Tibial nerve (tissue), 4 donors: ENCODE results near the gene FXYD2. TPM values are rescaled to one million over a fixed set of nuclear protein-coding genes. Genes with fewer than 3 reads are reported as not detected.

Experiments
- DNase-seq, 2 donors: peaks; one replicate each; pipeline ENCODE4 v3.0.0-alpha.2; 2019; ENCODE audit warnings: low spot score in 2 of 2
- H3K27ac ChIP-seq, 4 donors: fragments of 200-600 bp; sonication (generic) in 3 of 4; one replicate each; pipeline ENCODE4 v1.5.1; 2017 to 2019; ENCODE audit warnings: mild to moderate bottlenecking in 1 of 4
- H3K27me3 ChIP-seq, 2 donors: fragments of 200-600 bp; sonication (generic) in 1 of 2; one replicate each; pipeline versions ENCODE4 v1.5.1 to v1.6.0; 2017 to 2019
- H3K36me3 ChIP-seq, 3 donors: fragments of 200-600 bp; sonication (generic); one replicate each; pipeline ENCODE4 v1.5.1; 2018 to 2019
- H3K4me1 ChIP-seq, 4 donors: fragments of 200-600 bp; sonication (generic) in 3 of 4; one replicate each; pipeline ENCODE4 v1.5.1; 2017 to 2019
- H3K4me3 ChIP-seq, 4 donors: fragments of 200-600 bp; sonication (generic) in 3 of 4; one replicate each; pipeline ENCODE4 v1.5.1; 2017 to 2019; ENCODE audit warnings: mild to moderate bottlenecking in 1 of 4, moderate library complexity in 1 of 4
- H3K9me3 ChIP-seq, 4 donors: fragments of 200-600 bp; sonication (generic) in 3 of 4; one replicate each; pipeline ENCODE4 v1.5.1; 2017 to 2019
- EP300 ChIP-seq, 2 donors: sonication (generic); formaldehyde crosslinking; IDR thresholded peaks; one replicate each; pipeline ENCODE4 v1.6.1; 2017; ENCODE audit warnings: antibody characterized with exemption in 2 of 2, mild to moderate bottlenecking in 1 of 2
- POLR2A ChIP-seq, 2 donors: fragments of 450-650 bp; IDR thresholded peaks; one replicate each; pipeline ENCODE4 v1.6.1; 2017; ENCODE audit warnings: antibody characterized with exemption in 2 of 2, mild to moderate bottlenecking in 2 of 2, moderate library complexity in 2 of 2
- WGBS, 2 donors: methylation state at CpG; one replicate each; pipeline ENCODE4 v1.1.5; 2018; 5-methylcytosine and 5-hydroxymethylcytosine counted together
- total RNA-seq, 4 donors: library from RNA; depleted of rRNA; stranded (reverse); fragments of >200 nt; gene quantifications; one replicate each; pipeline ENCODE4 v1.1.0, GENCODE V29; 2016
- TF ChIP-seq, protein P1 (sequence below), 5 experiments: fragments of 200-600 bp in 3 of 5; fragments of 450-650 bp in 2 of 5; sonication (generic) in 3 of 5; IDR thresholded peaks; one replicate each; pipeline ENCODE4 v1.5.1; 2016 to 2019; ENCODE audit warnings: antibody characterized with exemption in 5 of 5, mild to moderate bottlenecking in 3 of 5, moderate library complexity in 2 of 5

The FXYD2 gene
- 1 to 10 TPM in 2 of 4 donors, under 1 TPM in 2; 0.39 to 1.8 (median 0.96) TPM for total RNA-seq

DNA sequence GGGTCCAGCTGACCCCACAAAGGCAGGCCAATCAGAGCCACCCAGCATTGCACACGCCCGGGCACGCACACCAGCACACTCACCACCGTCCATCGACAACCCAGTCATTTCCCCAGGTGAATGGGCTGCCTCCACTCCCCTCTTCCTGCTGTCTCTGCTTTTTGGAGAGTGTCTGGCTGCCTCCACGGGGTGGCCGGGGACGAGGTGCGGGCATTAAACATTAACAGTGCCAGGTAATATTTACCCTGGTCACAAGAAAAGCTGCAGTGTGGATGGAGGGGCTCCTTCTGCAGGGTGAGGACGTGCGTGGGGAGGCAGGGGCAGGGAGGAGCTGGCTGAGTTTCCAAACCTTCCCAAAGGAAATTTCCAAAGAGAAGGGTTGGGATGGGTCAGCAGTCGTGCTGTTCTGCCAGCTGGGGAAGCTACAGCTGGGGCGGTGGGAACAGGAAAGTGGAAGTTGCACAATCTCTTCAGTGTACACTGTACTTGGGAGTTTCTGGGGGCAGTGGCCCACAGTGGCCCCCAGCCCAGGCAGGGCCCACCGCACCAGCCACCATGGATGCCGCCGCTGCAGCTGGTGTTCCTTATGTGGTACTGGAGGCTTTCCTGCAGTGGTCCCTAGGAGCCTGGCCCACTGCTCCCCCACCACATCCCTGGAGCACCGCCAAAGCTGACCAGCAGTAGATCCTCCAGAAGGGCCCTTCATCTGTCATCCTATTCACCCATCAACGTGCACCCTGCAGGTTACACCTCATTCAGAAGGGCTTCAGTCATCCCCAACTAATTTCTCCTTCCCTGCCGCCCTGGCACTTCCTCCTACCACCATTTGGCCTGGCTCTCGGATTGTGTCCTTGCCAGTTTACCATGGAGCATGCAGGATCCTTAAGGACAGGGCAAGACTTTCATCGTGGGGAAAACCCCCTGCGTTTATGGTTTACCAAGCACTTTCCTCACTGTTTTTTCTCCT lies at the start of gene FXYD2:
Gene FXYD2 (minus strand): TSS at position 174 of the 967 bp plus-strand sequence. CDS start 66 bp downstream, at position 108.
- H3K36me3 ChIP-seq = no peaks in the 10 kb centered on the region
- peaks cover 0 to 28% (median 8%) of the 10 kb centered on the region in 4 donors for H3K4me1 ChIP-seq
- no peaks in the 10 kb centered on the region for H3K9me3 ChIP-seq
- no peak for TF ChIP-seq POLR2A (IDR thresholded peaks at IDR 0.05)
- TF ChIP-seq, protein P1, sequence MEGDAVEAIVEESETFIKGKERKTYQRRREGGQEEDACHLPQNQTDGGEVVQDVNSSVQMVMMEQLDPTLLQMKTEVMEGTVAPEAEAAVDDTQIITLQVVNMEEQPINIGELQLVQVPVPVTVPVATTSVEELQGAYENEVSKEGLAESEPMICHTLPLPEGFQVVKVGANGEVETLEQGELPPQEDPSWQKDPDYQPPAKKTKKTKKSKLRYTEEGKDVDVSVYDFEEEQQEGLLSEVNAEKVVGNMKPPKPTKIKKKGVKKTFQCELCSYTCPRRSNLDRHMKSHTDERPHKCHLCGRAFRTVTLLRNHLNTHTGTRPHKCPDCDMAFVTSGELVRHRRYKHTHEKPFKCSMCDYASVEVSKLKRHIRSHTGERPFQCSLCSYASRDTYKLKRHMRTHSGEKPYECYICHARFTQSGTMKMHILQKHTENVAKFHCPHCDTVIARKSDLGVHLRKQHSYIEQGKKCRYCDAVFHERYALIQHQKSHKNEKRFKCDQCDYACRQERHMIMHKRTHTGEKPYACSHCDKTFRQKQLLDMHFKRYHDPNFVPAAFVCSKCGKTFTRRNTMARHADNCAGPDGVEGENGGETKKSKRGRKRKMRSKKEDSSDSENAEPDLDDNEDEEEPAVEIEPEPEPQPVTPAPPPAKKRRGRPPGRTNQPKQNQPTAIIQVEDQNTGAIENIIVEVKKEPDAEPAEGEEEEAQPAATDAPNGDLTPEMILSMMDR (IDR thresholded peaks at IDR 0.05) = no peak
- TF ChIP-seq EP300 (IDR thresholded peaks at IDR 0.05) = no peak
- H3K27ac ChIP-seq = peak within 1 kb of the TSS in 3 of 4 donors; percentile 40 to 55 (median 43)
- DNase-seq = peak in 1 of 2 donors; percentile 28
- WGBS, 2 donors = 58 to 64% methylated on average over 17 to 22 of the region's 22 CpGs
- H3K4me3 ChIP-seq = no peak within 1 kb of the TSS
- H3K27me3 ChIP-seq = no peaks in the 10 kb centered on the region

DNA sequence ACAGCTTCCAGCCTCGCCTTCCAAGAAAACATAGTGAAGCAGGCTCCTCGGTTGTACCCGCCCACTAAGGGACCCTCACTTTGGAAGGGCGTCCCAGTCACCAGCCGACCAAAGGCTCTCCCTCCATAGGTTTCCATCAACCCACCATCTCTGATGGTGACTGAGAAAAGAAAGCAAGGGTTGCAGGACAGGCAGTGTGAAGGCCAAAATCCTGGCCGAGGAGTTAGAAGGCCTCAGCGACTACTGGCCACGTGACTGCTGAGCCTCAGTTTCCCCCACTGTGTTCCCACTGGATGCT lies 49.2 kb upstream of the FXYD2 start:
- no peak overlapping the region for H3K4me3 ChIP-seq
- TF ChIP-seq EP300 (IDR thresholded peaks at IDR 0.05) (no peak), POLR2A (IDR thresholded peaks at IDR 0.05) (no peak)
- TF ChIP-seq, protein P1 (IDR thresholded peaks at IDR 0.05) = no peak
- peaks cover 0 to 49% of the 10 kb centered on the region in 2 donors for H3K27me3 ChIP-seq
- no peaks in the 10 kb centered on the region for H3K36me3 ChIP-seq
- H3K9me3 ChIP-seq = no peaks in the 10 kb centered on the region
- peaks cover 0 to 54% (median 9%) of the 10 kb centered on the region in 4 donors for H3K4me1 ChIP-seq
- 84 to 87% methylated on average over 8 of the region's 8 CpGs for WGBS, 2 donors
- DNase-seq = no peak
- peak overlapping the region in 1 of 4 donors; percentile 87 for H3K27ac ChIP-seq

DNA sequence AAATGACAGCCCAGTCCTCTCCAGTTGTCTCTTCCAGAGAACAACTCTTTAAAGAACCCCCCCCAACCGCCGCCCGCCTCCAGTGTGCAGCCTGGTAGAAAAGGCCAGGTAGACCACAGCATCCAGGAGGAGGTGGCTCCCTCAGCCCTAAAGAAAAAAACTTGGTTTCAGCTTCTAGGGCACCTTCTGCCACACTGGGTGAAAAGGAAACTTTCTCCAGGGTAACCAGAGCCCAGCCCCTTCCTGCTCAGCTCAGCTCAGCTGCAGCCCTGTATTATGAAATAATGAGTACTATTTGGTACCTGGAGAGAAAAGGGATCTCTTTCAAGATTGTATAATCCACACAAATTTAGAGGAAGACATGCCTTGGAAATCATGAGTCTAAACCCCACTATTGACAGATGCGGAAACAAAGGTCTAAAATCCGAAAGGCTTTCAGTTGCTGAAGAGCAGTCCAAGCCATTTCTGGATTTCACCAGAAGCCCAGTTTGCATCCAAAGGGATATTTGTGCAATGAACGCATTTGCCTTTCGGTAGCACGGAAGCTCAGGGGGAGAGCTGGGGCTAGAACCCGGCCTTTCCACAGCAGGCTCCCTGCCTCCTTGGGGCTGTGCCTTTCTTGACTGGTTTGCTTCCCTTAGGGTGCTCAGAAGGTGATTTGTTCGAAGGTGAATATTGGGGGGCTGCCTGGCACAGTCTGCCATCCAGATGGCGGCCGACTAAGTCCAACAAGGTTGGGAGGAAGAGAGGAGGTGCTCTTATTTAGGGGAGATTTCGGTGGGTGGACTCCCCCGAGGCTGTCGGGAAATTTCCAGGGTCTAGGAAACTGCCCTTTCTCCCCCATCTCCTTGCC lies 48.7 kb upstream of the FXYD2 start:
- Histone ChIP-seq H3K36me3 (no peaks in the 10 kb centered on the region), H3K27me3 (peaks cover 0 to 49% of the 10 kb centered on the region in 2 donors), H3K9me3 (no peaks in the 10 kb centered on the region), H3K4me1 (peaks cover 0 to 54% (median 9%) of the 10 kb centered on the region in 4 donors), H3K27ac (peak overlapping the region in 1 of 4 donors; percentile 87), H3K4me3 (no peak overlapping the region)
- DNase-seq = no peak
- TF ChIP-seq, protein P1 (IDR thresholded peaks at IDR 0.05) = no peak
- no peak for TF ChIP-seq EP300 (IDR thresholded peaks at IDR 0.05)
- WGBS, 2 donors = 85 to 89% methylated on average over 15 of the region's 15 CpGs

DNA sequence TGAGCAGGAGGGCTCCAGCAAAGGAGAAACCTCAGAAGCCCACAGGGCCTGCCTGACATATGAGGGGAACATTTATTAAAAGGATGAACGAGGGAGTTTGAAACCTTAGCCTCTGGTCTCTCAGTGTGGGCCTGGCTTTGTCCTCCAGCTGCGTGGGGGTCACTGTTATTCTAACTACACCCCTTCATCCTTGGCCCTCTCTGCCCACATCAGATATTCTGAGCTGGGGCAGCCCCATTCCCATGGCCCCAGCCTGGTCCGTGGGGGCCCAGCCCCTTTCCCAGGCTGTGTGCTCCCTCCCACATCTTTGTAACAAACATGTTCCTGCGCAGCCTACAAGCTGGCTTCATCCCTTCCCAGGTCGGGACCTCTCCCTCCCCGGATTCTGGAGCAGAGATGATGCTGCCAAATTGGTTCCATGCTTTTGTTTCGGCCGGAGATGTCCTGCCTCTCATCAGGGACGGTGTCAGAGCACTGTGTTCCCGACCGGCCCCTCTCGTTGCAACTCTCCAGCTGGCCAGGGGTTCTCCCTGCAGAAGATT lies 47.9 kb upstream of the FXYD2 start:
- H3K36me3 ChIP-seq = no peaks in the 10 kb centered on the region
- H3K27me3 ChIP-seq = peaks cover 0 to 43% of the 10 kb centered on the region in 2 donors
- WGBS, 2 donors = 28 to 50% methylated on average over 12 of the region's 12 CpGs
- H3K9me3 ChIP-seq = no peaks in the 10 kb centered on the region
- H3K4me3 ChIP-seq = no peak overlapping the region
- DNase-seq = no peak
- peak overlapping the region in 3 of 4 donors; percentile 19 to 74 (median 32) for H3K27ac ChIP-seq
- H3K4me1 ChIP-seq = peaks cover 0 to 53% (median 9%) of the 10 kb centered on the region in 4 donors
- TF ChIP-seq, protein P1 (IDR thresholded peaks at IDR 0.05) = no peak
- no peak for TF ChIP-seq EP300 (IDR thresholded peaks at IDR 0.05)
- TF ChIP-seq POLR2A (IDR thresholded peaks at IDR 0.05) = no peak
